HG03432 (cell line): ENCODE data around the gene CTSZ.
"Not testable (repeated sequence)": the region's sequence is repeated elsewhere in the genome, so short reads cannot be mapped to it uniquely, and the experiment has no call there.

Source experiments
- ATAC-seq: cut with Tn5 transposase; IDR thresholded peaks from one replicate; pipeline ENCODE4 v1.9.1; 2021; ENCODE audit warnings: mild to moderate bottlenecking, moderate library complexity; ENCODE audit not compliant: unreplicated experiment

The CTSZ gene

DNA sequence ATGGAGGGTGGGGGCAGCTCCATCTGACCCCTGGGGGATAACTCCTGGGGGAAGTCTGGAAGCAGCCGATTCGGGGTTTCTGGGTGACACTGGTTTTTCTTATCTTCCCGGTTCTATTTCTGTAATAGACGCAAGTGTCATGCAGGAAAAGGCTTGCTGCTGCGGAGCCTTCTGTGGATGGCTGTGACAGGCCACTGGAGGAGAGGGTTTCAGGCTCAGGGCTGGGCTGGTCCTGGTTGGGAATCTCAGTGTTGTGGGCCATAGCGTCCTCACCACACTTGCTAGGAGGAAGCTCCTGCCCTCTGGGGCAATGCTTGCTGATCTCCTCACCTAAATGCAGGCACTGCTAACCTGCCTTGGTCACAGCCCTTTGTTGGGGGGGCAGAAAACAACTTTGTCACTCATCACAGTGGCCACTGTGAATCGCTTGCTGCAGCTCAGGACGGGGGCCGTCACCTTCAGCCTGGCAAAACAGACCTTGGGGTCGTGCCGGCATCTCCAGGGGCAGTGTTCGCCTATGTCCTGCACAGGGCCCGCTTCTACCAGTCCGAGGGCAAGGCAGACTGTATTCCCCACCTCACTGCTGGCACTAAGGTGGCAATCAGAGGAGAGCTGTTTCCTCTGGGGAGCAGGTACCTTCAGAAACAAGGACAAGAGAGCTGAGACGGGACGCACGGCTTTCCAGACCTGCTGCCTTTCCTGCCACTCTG, 7.8 kb upstream of the CTSZ start:
- no peak for ATAC-seq

DNA sequence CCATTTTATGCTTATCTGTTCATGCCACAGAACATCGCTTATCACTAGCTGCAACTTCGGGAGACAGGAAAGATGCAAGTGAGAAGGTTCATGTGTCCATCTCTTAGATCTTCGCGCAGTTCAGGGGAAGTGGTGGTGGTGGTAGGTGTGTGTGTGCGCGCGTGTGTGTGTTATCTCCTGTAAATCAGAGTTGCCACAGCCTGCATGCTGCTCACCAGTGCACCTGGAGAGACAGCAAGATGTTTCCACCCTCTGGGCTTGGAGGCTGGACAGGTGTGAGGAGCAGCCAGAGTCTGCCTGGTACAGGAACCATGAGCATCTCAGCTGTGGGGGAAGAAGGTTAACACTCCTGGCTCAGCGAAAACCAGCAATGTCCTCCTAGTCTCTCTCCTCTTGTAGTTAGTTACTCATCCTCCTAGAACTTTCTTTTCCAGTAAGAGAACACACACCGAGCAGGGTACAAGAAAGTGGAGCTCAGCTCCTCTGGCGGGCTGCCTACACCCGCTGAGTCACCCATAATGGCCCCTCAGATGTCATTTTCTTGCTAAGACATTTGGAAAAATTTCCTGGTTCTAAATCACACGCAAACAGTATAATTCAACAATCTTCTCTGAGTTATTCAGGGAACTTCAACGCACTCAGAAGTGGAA, 7.0 kb upstream of the CTSZ start:
- ATAC-seq = no peak

DNA sequence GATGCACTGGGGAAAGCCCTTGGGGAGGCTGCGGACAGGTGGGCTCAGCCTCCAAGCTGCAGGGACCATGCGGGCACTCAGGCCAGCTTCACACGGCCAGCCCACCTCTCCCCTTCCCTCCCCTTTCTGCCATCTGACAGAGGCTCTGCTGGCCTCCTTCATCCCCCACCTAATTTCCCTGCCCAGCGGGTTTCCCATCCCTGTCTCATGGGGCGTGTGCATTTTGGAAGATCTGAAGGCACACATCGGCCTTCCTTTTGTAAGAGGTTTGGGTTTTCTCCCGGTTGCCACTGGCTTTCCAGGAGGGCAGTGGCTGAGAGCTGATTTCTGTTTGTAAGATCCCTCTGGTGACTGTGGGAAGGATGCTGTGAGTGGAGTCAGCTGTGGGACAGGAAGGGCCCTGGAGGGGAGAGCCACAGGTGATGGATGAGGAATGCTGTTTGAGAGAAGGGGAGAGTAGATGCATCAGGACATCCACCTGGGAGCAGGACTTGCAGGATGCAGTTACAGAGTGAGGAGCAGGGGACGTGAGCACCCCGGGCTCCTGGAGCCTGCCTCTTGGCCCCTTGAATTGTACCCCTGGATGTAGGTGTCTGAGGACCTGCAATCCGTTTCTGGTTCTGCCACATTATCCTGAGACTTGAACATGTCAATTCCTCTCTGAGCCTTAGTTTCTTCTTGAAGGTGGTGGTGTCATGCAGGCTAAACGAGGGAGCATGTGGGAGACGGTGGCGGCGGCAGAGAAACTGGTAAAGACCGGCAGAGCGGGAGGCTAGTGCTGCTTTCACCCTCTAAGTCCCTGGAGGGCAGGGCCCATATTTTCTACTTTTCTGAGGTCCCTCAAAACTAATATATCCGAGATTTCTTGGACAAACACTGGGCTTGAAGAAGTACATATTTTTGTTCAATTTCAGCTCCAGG, 6.2 kb upstream of the CTSZ start:
- no peak for ATAC-seq

DNA sequence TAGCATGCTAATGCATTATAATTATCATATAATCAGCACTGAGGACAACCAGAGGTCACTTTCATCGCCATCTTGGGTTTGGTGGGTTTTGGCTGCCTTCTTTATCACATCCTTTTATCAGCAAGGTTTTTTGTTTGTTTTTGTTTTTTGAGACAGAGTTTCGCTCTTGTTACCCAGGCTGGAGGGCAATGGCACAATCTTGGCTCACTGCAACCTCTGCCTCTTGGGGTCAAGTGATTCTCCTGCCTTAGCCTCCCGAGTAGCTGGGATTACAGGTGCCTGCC, 4.8 kb upstream of the CTSZ start:
- not testable (repeated sequence) for ATAC-seq

DNA sequence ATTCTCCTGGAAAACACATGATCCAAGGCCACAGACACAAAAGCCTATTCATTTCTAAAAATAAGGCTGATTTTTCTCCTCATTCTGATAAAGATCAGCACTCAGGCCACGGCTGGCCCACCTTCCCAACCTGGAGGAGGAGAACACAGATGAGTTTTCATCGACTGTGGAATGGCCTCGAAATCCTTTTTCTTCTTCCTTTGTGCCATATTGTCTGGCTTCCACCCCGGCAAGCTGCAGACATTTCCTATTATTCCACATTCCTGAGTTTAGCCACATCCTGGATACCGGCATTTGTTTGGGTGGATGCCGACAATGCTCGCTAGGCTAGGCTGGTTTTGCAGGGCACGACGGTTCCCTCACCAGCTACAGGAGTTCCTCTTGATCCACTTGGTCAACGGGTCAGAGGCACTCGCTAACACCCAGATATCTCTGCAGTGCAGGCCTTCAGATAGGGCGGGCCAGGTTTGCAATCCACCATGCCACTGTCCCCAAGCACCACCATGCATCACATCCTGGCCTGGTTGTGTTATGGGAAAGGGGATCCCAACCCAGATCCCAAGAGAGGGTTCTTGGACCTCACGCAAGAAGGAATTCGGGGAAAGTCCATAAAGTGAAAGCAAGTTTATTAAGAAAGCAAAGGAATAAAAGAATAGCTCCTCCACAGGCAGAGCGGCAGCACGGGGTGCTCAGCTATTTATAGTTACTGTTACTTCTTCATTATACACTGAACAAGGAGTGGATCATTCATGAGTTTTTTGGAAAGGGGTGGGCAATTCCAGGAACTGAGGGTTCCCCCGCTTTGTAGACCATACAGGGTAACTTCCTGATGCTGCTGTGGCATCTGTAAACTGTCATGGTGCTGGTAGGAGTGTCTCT, 4.2 kb upstream of the CTSZ start:
- ATAC-seq = no peak

DNA sequence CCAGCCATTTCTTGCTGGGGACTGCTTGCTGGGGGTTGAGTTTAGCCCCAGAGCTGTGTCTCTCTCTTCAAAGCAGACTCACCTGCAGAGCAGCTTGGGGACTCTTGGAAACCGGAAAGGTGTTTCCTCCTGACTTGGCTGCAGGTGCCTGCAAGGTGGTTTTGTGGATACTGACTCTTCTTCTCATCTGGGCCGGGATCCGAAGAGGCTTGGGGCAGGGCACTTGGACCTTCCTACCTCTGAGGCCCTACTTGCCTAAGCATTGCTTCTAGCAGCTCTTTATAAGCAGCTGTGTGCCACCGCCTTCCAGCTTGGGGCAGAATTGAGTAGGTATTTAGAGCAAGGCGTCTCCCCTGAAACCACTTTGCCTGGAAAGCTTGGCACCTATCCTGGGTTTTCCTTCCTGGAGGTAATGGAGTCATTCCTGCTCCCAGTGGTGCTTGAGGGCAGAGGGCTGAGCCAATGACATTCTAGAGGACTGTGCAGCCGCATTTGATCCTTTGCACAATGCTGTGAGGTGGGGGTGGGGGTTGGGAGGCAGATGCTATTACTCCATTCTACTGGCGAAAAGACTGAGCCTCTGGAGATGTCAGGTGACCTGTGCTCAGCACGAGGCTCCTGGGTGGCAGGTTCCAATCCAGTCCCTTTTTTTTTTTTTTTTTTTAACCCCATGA, 3.4 kb upstream of the CTSZ start:
- ATAC-seq = no peak

DNA sequence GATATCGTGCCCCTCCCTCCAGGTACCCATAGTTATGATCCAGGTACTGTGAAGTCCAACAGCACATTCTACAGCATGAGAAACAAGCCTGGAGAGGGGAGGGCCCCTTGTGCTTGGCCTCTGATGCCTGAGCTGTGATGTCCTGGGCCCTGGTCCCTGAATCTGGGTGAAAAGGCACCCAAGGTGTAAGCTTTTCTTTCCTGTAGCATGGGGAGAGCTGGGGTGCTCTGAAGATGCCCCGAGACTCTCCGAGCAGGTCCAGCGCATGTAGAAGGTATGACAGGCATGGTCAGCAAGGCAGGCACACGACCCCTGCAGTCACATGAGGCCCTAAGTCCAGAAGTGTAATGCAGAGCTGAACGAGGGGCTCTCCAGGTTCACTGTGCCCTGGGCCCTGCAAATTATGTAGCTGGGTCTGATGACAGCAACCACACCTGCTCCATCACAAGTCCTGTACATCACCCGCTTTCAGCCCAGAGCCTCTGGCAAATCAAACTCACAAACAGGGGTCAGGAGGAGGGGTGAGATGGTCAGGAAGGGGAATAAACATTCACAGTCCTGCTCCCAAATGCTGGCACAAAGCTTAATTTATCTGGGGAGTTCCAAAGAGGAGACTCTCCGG, 1.8 kb upstream of the CTSZ start:
- no peak for ATAC-seq

DNA sequence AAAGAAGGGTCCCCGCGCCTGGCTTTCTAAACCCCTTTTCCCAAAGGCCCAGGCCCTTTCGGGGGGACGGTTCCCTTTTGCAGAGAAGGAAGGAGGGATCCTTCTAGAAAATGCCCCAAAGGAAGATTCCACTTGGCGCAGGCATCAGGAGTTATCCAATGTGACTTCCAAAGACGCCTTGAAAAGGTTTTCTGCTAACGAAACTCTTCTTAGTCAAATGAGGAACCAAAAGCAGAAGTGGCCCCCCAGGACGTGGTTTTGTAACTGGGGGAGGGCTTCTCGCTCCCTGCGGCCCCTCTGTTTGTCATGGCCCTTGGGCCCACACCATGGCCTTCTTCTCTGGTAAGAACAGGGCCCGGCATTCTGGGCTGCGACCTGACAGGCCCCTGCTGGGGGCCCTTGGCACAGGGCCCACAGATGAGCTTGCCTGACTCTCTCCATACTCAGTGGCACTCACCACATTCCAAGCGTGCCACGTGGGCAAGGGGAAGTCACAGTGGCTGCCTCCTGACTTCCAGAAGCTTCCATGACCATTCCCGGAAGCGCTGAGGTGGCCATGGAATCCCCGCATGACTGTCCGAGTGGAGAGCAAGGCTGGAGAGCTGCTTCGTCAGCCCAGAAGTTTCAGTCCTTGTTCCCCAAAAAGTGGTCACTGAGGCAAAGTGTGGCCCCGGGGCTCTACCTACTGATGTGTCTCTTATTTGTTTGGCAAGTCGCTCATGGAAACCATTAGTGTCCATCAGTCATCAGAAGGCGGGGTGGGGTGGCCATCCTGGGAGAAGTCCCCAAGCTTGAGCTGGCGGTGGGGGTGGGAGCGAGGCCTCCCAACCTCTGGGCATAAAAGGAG, 834 bp upstream of the CTSZ start:
- peak; percentile 35 for ATAC-seq

DNA sequence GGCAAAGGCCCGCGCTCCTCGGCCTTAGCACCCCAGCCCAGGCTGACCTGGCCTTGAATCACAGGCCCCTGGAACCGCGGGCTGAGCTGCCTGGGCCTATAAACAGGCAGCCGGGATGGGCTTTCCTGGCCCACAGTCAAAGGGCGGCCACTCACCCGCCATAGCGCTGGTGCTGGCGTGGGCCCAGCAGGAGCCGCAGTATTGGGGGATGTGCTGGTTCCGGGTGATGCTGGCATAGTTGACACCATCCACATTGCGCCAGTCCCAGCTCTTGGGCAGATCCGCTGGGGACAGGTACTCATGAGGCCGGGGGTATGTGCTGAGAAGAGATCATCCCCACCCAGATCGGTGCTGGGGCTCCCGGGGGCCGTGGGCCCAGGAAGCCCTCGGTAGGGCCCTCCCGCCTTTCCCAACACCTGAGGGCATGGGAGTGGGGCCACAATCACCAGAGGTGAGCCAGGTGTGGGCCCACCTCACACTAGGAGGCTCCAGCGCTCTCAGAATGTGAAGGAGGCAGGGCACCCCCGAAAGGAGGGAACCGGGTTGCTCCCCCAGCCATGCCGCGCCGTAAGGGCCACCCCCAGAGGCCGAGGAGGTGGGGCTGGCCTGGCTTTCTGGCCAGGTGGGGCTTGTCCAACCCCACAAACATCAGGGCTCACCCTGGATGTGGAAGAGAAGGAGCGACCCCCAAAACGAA, 739 bp downstream of the CTSZ start:
- no peak for ATAC-seq

DNA sequence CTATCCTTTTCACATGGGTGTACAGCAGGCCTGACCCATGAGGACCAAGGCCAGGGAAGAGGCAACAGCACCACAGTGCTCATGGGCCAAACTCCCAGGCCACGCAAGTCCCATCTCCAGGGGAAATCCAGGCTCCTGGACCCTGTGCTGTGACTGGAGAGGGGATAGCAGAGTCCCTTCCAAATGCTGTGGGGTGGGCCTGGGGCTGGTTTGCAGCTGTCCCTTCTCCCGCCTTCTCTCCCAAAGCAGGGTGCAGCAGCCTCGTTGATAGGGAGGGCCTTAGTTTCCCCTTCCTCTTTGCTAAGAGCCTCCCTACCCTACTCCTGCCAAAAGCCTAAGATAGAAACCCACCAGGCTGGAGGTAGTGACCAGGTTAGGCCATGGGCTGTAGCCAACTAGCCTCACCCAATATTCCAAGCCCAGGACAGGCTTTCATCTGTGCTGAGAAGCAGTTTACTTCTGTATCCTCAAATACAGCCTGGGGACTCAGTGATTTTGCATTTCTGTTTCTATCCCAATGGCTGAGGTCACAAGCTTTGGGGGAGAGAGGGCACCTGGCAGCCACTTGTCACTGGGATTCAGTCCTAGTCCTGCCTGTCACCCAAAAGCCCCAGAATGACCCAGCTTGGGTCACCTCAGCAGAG, 1.4 kb downstream of the CTSZ start:
- ATAC-seq = no peak

DNA sequence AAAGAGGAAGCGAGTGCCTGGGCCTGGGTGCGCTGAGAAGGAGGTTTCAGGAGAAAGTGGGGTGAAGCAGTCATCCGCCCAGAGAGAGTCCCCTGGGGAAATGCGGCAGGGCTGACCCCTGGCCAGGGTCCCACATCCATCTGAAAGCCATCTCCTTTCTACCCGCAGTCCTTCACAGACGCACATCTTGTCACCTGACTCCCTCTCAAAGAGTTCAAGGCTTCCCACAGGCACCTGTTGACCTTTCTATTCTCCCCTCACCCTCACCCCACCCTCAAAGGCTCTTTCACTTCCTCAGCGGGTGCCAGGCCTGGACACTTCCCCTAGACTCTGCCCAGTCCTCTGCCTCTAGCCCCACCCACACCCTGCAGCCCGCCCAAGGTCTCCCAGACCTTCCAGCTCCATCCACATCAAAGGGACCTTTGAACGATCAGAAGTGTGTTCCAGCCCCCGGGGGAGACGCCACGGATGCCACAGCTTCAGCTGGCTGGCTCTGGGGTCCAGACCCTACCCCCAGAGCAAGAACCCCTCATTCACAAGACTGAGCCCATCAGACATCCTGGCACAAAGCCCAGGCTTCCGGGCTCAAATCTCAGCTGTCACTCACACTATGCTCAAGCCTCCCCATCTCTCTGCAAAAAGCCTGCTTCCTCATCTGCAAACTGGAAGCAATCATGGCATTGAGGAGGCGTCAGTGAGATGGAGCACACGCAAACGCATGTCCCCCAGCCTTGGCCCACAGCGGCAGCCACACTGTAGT, 2.1 kb downstream of the CTSZ start:
- peak; percentile 70 for ATAC-seq

DNA sequence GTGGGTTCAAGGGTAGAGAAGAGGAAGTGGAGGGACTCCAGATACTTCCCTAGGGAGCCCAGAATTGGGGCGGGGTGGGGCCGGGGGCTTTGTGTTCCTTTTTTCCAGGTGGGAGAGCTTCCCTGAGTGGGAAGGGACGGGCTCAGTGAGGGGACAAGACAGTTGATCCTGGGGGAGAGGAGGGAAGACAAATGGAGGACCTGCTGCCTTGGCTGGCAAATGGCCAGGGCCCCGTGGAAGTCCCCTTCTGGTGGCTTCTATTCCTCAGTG, 2.6 kb downstream of the CTSZ start:
- no peak for ATAC-seq

DNA sequence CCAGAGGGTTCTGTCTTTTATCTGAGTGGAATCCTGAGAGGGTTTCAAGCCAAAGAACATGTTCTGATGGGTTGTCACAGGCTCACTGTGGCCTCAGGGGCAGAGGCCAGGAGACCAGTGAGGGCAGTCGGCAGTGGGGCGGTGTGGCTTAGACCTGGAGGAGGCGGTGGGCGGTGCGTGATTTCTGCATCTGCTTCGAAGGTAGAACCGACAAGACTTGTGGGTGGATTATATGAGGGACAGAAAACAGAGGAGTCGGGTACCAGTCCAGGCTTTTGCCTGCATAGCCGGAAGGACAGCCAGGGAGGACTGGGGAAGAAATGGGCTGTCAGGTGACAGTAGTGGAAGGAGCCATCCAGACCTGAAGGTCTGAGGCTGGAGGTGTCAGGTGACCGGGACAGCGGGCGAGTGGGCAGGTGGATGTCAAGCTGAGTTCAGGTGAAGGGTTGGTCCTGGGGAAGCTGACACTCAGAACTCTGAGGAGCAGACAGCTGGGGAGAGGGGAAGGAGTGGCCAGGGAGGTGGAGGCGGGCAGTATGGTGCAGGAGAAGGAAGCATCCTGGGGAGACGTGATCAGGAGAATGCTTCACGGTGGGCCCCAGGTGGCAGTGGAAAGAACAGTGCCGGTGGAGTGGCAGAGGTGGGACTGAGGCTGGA, 3.1 kb downstream of the CTSZ start:
- no peak for ATAC-seq

DNA sequence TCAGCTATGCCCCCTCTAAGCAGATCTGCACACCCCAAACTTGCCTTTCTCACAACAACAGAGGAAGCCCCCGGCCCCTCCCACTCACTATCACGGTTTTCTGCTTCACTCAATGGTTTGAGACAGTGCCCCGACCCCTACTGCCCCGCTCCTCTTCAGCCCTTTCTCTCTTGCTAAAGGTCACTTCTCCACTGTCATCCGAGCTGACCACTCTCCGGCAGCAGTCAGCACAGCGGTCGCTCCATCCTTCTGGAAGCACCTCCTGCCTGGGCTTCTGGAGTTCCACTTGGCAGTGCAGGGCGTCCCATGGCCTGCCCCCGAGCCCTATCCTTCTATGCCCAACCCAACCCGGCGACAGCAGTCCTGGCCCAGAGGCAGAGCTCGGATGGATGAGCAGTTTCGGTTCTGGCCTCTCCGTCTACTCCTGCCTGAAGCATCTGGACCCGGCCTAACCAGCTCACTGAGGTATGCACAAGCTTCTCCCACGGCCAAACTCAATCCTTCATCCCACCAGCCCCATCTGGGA, 4.1 kb downstream of the CTSZ start:
- ATAC-seq = no peak

DNA sequence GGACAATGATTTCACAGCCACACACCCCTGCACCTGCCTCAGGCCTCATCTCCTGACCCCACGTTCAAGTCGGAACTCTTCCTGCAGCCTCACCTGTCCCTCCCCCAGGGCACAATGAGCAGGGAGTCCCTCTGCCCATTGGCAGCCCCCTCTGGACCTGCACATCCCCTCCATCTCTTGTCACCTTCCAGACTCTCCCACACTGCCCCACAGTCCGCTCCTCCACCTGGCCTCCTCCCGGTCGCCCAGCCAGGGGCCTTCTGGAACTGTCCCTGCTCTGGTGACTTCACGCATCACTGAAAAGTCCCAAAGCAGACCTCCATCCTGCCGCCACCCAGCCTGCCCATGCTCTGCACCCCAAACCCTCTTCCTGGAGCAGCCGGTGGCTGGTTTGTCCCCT, 4.7 kb downstream of the CTSZ start:
- ATAC-seq = no peak

DNA sequence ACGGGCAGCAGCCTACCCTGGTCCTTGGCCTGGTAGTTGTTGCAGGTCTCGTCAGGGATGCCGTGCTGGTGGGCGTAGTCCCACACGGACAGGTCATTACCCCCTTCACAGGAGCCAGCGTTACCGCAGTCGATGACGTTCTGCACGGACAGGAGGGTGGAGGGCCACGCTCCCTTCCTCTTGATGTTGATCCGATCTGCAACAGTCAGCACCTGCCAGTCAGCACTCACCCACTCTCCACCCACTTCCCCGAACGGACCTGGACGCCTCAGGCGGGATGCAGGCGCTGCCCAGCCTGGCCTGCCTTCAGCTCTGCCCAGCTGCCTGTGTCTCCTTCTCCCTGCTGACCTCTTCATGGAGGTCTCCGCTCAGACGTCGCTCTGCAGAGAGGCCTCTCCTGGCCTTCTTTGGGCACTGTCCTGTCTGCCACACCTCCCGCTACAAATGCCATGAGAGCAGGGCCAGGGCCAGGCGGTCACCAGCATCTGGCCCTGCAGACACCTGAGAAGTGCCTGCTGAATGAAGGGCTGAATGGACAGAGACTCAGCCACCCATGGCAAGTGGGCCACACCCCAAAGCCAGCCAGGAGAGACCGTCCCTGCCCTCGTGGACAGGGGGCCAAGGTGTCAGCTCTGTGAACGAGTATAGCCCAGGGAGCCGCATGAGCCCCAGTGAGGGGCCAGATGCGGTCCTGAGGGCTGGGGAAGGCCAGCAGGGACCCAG, 5.4 kb downstream of the CTSZ start:
- no peak for ATAC-seq
